Right lobe of liver (tissue), 4 donors: ENCODE data around the gene GPR15LG.

Experiments
- POLR2A ChIP-seq: fragments of 450-650 bp; IDR thresholded peaks from one replicate; pipeline ENCODE4 v1.6.1; 2017; ENCODE audit warnings: antibody characterized with exemption, mild to moderate bottlenecking
- TF ChIP-seq, protein P1 (sequence below), 4 donors: fragments of 200-600 bp in 3 of 4; fragments of 450-650 bp in 1 of 4; IDR thresholded peaks; one replicate each; pipeline versions ENCODE4 v1.5.1 to v1.8.0; 2016 to 2022; ENCODE audit warnings: antibody characterized with exemption in 4 of 4, mild to moderate bottlenecking in 2 of 4
- donor health status: DM: no; HTN: no; CAD: no.
- donor health status: DM: no; HTN: no; CAD: no.
- donor health status: DM: no; HTN: yes; CAD: no.

DNA sequence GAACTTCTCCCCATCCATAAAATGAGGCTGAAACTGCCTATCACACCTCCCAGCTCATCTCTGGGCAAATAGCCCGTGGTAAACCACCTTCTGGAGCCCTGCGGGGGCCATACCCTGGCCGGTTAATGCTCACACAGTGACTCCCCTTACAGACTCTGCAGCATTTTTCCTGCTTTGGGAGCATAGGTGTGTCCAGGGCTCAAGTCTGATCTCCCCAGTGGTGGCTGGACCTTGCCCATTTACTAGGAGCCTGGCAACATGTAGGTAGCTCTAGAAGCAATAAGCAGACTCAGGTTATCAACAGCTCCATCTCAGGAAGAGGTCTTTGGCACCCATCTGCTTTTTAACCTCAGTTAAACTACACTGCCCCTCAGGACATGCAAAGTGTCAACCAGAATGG, 15.2 kb downstream of the GPR15LG start:
- TF ChIP-seq, protein P1, sequence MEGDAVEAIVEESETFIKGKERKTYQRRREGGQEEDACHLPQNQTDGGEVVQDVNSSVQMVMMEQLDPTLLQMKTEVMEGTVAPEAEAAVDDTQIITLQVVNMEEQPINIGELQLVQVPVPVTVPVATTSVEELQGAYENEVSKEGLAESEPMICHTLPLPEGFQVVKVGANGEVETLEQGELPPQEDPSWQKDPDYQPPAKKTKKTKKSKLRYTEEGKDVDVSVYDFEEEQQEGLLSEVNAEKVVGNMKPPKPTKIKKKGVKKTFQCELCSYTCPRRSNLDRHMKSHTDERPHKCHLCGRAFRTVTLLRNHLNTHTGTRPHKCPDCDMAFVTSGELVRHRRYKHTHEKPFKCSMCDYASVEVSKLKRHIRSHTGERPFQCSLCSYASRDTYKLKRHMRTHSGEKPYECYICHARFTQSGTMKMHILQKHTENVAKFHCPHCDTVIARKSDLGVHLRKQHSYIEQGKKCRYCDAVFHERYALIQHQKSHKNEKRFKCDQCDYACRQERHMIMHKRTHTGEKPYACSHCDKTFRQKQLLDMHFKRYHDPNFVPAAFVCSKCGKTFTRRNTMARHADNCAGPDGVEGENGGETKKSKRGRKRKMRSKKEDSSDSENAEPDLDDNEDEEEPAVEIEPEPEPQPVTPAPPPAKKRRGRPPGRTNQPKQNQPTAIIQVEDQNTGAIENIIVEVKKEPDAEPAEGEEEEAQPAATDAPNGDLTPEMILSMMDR (IDR thresholded peaks at IDR 0.05): no peak
- TF ChIP-seq POLR2A: no peak
